GM13977 (cell line): ENCODE data around the gene KRTAP5-2.
"Not testable (repeated sequence)": the region's sequence is repeated elsewhere in the genome, so short reads cannot be mapped to it uniquely, and the experiment has no call there.

Experiments used
- DNase-seq: peaks from one replicate; pipeline ENCODE4 v3.0.0; 2012; ENCODE audit warnings: low spot score
- in situ Hi-C: fragments of 300-500 bp; cut with MboI; formaldehyde crosslinking; loops from one replicate; pipeline ENCODE4 v1.12.0; 2022; ENCODE audit warnings: low sequenced_read_pairs, low pct_unique_long_range_greater_than_20kb, mixed read lengths, inconsistent platforms; ENCODE audit not compliant: unreplicated experiment
- TF ChIP-seq, protein P1 (sequence below): IDR thresholded peaks from 2 replicates; pipeline ENCODE4 v1.5.1; 2012; ENCODE audit warnings: mild to moderate bottlenecking, control low read depth; ENCODE audit not compliant: insufficient read depth; ENCODE audit errors: extremely low read depth, missing control alignments

Gene KRTAP5-2

DNA sequence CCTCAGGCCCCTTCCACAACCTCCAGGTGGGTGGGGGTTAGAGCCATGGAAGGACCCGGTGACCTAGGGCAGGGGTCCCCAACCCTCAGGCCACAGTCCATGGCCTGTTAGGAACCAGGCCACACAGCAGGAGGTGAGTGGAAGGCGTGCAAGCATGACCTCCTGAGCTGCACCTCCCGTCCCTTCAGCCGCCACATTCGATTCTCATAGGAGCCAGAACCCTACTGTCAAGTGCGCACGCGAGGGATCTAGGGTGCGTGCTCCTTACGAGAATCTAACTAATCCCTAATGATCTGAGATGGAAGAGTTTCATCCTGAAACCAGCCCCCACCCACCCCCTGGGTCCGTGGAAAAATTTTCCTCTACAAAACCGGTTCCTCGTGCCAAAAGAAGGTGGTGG, 27.4 kb upstream of the KRTAP5-2 start:
- in situ Hi-C loops, result no loop called here
- no peak for DNase-seq
- TF ChIP-seq, protein P1, sequence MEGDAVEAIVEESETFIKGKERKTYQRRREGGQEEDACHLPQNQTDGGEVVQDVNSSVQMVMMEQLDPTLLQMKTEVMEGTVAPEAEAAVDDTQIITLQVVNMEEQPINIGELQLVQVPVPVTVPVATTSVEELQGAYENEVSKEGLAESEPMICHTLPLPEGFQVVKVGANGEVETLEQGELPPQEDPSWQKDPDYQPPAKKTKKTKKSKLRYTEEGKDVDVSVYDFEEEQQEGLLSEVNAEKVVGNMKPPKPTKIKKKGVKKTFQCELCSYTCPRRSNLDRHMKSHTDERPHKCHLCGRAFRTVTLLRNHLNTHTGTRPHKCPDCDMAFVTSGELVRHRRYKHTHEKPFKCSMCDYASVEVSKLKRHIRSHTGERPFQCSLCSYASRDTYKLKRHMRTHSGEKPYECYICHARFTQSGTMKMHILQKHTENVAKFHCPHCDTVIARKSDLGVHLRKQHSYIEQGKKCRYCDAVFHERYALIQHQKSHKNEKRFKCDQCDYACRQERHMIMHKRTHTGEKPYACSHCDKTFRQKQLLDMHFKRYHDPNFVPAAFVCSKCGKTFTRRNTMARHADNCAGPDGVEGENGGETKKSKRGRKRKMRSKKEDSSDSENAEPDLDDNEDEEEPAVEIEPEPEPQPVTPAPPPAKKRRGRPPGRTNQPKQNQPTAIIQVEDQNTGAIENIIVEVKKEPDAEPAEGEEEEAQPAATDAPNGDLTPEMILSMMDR, result no peak

DNA sequence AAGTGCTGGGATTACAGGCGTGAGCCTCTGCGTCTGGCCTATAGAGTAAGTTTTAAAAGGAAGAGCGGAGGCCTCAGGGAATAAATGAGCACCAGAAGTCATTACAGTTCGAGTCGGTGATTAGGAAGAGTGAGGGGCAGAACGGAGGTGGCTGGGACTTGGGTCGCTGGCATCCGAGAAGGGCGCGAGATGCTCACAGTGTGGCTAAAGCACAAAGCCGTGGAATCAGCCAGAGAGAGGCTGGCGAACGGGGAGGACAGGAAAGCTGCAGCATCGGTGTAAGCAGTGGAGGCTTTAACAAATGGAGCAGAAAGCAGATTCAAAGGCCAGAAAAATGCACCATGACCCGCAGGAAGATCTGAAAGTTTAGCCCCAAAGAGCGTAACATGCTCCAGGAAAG, 26.5 kb upstream of the KRTAP5-2 start:
- in situ Hi-C loops, result no loop called here
- no peak for DNase-seq
- TF ChIP-seq, protein P1, result no peak

DNA sequence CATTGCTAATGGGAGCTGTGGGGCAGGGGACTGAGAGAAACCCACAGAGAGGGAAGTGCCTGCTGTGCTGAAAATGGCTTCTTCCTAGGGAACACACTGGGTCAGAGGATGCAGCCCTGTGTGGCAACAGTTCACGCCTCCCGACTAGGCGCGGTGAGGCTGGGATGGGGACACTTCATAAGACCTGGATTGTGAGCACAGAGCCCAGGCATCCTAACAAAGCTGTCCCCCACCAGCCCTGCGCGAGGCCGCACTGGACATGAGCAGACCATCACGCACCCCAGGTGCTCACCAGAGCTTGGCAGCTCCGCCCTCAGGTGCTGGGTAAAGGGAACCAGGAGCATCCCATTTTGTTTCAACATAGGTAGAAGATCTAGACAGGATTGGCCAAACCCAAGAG, 25.6 kb upstream of the KRTAP5-2 start:
- TF ChIP-seq, protein P1, result no peak
- in situ Hi-C loops, result no loop called here
- DNase-seq, result no peak

DNA sequence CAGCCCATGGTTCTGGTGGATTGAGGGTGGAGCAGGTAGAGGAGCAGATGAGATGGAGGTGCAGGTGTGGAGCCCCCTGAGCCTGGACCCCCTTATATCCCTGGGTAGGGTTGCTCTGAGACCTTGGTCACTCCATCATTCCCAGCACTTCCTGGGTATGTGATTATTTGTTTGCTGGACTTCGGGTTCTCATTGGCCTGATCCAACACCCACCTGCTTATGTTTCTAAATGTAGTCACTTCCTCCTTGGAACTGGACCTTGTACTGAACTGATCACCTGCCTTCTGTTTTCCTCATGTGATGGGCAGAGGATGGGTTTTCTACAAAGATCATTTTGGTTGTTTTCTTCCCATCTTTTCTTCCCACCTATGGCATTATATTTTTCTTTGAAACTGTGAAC, 24.0 kb upstream of the KRTAP5-2 start, which contains the start of gene KRTAP5-4:
KRTAP5-4 (minus strand) TSS at position 53 of the 400 bp plus-strand sequence; CDS start at position 8, 45 bp downstream.
- in situ Hi-C loops, result no loop called here

DNA sequence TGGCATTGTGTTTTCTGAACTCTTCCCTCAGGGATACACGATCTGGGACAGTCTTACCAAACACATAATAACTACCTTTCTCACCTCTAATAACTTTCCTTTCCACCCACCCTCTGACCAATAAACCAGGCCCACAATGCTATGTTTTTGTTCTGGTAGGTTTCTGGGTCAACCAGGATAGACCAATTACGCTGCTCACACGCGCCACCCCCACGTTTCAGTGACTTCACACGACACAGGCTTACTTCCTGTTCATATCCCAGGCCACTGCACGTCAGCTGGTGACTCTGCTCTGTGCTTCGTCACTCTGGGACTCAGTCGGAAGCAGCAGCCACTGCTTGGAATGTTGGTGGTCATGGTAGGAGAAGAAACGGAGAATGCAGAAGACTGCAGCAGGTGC, 21.4 kb upstream of the KRTAP5-2 start:
- no peak for DNase-seq

More for the DNA sequence above, 24.0 kb upstream of the KRTAP5-2 start, which contains the start of gene KRTAP5-4:
- TF ChIP-seq, protein P1, result no peak
- no peak for DNase-seq

DNA sequence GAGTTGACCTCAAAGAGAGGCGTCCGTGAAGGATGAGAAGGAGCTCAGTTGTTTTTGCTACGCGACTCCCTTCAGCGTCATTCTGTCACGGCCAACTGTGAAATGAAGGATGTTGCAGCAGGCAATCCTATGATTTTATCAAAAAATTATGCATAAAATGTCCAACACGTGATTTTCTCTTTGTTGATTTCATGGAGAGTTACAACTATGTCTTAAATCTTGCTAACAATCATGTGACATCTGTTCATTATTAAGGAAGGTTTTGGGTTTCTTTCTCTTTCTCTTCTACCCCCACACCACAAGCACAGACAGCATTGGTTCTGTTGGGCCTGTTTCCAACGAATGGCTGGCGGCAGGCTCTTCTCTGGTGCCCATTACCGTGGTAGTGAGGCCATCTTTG, 20.1 kb upstream of the KRTAP5-2 start:
- TF ChIP-seq, protein P1, result no peak
- in situ Hi-C loops, result no loop called here
- DNase-seq, result no peak

More for the DNA sequence above, 21.4 kb upstream of the KRTAP5-2 start:
- in situ Hi-C loops, result no loop called here
- TF ChIP-seq, protein P1, result no peak

DNA sequence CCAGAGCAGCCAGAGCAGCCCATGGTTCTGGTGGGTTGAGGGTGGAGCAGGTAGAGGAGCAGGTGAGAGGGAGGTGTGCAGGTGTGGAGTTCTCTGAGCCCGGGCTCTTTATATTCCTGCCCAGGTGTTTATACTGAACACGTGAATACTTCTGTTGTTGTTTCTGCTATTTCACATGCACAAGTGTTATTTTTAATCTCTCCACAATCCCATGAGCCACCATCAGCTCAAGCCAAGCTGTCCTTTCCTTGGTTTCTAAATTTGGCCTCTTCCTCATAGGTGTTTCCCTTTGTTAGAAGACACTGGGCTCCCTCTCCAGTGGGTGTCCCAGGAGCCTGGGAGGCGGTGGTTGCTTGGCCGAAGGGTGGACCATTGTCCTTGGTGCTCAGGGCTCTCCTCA, 10.3 kb upstream of the KRTAP5-2 start, which contains the start of gene KRTAP5-3:
KRTAP5-3 (minus strand) TSS at position 101 of the 400 bp plus-strand sequence; CDS start at position 23, 78 bp downstream.
- TF ChIP-seq, protein P1, result no peak
- no peak for DNase-seq
- in situ Hi-C loops, result no loop called here

DNA sequence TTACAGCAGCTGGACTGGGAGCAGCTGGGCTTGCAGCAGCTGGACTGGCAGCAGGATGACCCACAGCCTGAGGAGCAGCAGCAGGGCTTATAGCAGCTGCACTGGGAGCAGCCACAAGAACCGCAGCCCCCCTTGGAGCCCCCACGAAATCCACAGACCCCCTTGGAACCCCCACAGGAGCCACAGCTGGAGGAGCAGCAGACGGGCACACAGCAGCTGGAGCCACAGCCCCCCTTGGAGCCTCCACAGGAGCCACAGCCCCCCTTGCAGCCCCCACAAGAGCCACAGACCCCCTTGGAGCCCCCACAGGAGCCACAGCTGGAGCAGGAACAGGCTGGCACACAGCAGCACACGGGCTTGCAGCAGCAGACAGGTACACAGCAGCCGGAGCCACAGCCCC, 9.8 kb upstream of the KRTAP5-2 start:
- DNase-seq, in situ Hi-C loops: not testable (repeated sequence)

DNA sequence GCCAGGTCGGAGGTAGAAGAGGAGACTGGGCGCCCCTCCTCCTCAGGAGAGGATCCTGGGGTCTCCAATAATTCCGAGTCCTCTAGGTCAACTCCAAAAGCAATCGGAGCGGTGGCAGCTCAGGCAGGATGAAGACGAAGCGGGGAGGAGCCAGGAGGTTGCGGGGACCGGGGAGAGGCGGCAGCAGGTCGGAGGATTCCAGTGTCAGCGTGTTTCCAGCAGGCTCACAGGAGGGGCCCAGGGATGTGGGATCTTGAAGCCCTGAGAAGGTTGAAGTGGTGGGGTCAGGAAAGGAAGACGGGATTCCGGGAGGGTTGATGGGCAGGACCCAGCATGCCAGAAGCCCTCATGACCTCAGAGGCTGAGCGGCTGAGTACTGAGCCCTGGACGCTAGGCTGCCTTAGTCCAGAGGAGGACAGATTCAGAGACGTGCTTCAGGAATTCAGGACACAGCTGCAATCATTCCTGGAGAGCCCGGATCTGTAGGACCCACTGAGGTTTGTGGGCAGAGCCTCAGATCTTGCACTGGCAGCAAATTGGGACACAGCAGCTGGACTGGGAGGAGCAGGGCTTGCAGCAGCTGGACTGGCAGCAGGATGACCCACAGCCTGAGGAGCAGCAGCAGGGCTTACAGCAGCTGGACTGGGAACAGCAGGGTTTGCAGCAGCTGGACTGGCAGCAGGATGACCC, 9.2 kb upstream of the KRTAP5-2 start:
- DNase-seq, in situ Hi-C loops: not testable (repeated sequence)
